HG02571 (cell line): Measurements from ENCODE around the gene PKMYT1.
A peak's percentile ranks its signal among the peaks of the same experiment; 100 is the strongest.

Experiments used
- ATAC-seq: cut with Tn5 transposase; IDR thresholded peaks from one replicate; pipeline ENCODE4 v1.9.1; 2021; ENCODE audit warnings: mild to moderate bottlenecking, moderate library complexity; ENCODE audit not compliant: unreplicated experiment

Gene PKMYT1

GRCh38 chr16:2980227-2981176 lies at the start of gene PKMYT1:
PKMYT1 (minus strand) TSS chr16:2980446; CDS start chr16:2979657, 789 bp downstream.
- peak; percentile 70 for ATAC-seq

DNA sequence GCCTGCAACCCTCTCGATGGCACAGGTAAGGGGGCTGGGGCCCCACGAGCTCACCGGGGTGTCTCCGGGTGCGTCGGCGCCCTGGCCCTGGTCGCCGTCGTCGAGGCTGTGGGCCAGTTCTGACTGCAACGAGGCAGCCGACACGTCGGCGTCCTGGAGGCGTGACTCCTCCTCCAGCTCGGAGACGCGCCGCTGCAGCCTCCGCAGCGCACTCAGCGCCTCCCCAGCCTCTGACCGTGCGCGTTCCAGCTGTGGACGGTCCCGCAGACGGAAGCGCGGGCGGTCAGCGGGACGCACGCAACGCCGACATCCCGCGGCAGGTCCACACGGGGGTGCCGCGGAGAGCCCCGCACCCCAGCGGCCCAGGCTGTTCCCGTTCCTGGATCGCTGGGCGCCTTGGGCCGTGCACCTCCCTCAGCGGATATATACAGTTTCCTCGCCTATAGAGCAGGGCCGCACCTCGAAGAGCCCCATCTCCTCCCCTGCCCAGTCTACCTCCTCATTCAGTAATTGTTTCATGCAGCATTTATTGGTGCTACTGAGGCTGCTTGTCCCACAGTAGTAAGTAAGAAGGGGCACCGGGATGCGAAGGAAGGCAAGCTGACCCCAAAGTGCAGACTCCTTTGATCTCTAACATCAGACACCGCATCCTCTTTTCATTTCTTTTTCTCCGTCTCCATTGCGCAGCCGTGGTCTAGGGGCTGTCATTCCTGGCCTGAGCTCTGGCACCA lies 49.4 kb upstream of the PKMYT1 start:
- ATAC-seq: no peak

GRCh38 chr16:3028716-3029319 lies 48.6 kb upstream of the PKMYT1 start:
- ATAC-seq: no peak

GRCh38 chr16:3027983-3028715 lies 47.9 kb upstream of the PKMYT1 start:
- no peak for ATAC-seq

DNA sequence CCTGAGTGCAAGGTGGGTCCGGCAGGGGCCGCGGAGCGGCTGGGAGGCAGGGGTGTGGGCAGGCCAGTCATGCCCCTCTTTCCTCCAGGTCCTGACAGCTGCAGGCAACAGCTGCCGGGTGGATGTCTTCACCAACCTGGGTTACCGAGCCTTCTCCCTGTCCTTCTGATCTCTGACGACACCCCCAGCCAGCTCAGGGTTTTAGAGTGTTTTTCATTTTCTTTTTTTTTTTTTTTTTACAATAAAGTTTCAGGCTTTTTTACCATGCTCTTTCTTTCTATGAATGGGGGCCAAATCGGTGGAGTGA lies 47.2 kb upstream of the PKMYT1 start:
- no peak for ATAC-seq

- no peak for ATAC-seq
These were observed 46.6 kb upstream of the PKMYT1 start for GRCh38 chr16:3026609-3027488.

DNA sequence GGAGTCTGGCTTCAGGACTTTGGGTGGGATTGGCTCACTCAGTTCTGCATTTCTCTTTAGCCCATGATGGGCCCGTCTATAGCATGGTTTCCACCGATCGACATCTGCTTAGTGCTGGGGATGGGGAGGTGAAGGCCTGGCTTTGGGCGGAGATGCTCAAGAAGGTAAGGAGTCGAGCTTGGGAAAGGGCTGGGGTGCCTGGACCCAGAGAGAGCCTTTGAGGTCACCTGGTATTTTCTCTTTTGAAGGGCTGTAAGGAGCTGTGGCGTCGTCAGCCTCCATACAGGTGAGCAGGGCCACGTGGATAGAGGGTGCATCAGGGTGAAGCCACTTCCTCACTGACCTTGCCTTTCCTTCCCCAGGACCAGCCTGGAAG lies 45.7 kb upstream of the PKMYT1 start:
- ATAC-seq: no peak

GRCh38 chr16:3025032-3026002 lies 45.1 kb upstream of the PKMYT1 start:
- ATAC-seq: no peak

DNA sequence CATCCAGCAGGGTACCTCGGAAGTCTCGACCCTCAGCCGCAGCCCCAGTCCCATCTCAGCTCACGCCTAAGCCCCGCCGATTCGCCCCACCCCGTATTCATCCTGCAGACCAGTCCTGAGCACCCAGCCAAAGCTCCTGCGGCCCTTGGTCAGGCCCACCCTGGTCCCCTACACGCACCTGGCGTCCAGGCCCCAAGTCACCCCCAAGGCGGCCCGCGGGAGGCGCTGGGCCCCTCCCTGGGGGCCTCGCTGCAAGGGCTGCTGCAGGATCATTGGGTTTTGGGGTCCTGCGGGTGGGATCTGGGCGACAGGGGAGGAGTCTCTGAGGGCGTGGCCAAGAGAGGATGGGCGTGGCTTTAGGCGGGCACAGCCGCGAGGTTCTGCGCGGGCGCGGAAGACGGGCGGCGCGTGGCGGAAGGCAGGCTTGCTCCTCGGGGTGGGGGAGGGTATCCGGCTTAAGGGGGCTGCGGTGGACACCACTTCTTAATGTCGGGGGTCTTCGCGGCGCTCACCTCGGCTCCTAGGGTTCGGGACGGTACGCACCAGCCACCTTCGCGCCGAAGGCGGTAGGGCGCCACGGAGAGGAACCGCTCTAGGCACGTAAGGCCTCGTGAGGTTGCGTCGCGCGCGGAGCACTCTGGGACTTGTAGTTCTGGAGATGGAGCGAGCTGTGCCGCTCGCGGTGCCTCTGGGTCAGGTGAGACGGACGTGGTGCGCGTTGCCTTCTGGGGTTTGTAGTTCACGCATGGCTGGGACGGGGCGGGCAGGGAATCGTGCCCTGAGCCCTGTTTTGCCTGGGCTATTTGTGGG lies 43.6 kb upstream of the PKMYT1 start, which contains the start of the genes HCFC1R1 and THOC6:
Gene HCFC1R1 (minus strand): TSS at position 274 of the 810 bp plus-strand sequence. CDS start 1 bp downstream, at position 273.
Gene THOC6 (plus strand): TSS at position 367 of the 810 bp plus-strand sequence. CDS start 292 bp downstream, at position 659.
- peak; percentile 65 for ATAC-seq

DNA sequence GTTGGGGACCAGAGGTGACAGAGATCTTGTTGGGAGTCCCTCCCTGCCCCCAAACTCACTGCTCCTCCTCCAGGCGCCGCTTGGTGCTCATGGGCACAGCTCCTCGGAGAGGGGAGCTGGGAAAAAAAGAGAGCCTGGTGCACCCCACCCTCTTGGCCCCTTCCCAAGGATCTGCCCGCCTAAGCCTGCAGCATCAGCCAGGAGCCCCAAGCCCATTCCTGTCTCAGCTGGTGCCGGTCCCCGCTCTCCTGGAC lies 43.1 kb upstream of the PKMYT1 start:
- ATAC-seq: no peak

DNA sequence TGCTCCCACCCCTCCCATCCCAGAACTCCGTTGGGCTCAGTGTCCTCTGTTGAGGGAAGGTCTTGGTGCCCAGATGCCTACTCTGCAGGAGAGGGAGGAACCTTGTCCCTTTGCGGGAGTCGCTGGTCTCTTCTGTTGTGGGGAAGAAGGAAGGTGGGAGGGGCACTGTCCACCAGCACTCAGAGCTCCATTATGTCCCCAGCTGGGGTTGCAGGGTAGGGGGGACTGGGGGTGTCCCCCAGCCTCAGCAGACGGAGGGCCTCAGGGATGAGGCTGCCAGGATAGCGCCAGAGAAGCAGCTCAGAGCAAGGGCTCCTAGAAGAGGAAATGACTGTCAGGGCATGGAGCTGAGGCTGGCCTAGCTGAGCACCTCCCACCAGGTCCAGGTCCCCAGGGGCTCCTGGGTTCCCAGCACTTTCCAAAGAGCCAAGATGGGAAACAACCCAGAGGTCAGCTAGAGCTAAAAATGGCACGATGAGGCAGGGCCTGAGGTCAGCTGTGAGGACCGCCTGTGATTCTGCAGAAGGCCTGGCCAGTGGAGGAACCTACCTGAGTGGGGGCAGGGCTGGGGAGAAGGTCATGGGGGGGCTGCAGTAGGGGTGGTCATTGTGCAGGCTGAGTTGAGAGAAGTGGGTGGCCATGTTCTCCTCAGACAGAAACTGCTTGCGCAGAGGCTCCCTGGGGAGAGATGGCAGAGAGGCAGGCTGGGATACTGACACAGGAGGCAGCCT lies 42.6 kb upstream of the PKMYT1 start:
- ATAC-seq: no peak

DNA sequence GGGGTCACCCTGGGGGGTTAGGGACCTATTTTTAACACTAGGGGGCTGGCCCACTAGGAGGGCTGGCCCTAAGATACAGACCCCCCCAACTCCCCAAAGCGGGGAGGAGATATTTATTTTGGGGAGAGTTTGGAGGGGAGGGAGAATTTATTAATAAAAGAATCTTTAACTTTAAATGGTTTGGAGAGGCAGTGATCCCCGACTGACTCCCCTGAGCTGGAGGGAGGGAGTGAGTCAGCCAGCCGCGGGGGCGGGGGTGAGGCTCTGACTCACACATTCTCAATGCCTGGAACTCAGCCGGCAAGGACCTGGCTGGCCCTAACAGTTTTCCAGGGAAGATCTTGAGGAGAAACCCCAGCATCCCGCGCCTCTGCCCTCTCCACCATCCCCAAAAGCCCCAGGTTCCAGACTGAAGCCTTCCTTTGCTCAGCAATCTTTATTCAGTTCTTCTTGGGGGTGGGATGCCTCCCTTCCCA lies 42.0 kb upstream of the PKMYT1 start:
- ATAC-seq: no peak

DNA sequence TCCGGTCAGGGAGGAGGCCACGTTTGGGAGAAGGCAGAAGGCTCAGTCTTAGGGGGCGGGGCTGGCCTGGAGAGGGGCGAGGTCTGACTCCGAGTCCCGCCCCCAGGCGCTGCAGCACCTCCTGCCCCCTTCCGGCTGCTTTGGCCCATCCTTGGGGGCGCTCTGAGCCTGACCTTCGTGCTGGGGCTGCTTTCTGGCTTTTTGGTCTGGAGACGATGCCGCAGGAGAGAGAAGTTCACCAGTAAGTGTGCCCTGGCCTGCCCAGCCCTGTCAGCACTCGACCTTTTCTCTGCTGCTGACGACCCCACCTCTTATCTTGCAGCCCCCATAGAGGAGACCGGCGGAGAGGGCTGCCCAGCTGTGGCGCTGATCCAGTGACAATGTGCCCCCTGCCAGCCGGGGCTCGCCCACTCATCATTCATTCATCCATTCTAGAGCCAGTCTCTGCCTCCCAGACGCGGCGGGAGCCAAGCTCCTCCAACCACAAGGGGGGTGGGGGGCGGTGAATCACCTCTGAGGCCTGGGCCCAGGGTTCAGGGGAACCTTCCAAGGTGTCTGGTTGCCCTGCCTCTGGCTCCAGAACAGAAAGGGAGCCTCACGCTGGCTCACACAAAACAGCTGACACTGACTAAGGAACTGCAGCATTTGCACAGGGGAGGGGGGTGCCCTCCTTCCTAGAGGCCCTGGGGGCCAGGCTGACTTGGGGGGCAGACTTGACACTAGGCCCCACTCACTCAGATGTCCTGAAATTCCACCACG lies 41.4 kb upstream of the PKMYT1 start:
- ATAC-seq: no peak

DNA sequence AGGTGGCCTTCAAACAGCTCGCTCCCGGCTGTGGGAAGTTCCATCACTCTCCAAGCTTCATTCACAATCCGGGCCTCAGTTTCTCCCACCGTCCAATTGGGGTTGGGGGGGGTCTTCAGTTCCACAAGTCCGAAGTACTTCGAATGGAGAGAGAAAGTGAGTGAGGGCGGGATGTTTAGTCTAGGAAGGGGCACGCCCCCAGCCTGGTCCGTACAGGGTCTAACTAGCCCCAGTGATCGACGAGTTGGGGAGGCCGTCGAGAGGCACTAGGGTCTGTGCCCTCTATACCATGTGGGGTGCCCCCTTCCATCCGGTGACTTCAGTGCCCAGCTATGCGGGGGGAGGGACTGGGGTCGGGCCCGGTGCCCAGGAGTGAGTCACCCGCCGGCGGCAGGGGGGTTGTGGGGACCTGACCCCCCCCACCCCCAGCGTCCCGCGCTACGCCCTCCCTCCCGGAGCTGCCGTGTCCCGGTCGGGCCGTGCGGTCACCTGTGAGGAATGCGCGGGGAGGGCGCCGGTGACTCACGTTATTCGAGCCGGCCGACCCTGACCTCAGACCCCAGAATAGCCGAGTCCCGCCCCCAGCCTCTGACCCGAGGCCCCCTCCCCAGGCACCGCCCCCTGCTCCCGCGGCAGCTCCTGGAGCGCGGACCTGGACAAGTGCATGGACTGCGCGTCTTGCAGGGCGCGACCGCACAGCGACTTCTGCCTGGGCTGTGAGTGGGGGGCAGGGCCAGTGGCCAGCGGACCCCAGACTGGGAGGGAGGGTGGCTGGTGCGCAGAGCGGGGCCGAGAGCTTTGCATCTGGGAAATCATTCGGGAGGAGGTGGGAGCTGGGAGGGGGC lies 40.6 kb upstream of the PKMYT1 start:
- no peak for ATAC-seq

GRCh38 chr16:3020247-3020603 lies 40.0 kb upstream of the PKMYT1 start, which contains the start of gene TNFRSF12A:
TNFRSF12A (plus strand) TSS chr16:3020368; CDS start chr16:3020398, 30 bp downstream.
- no peak for ATAC-seq
